ENCODE measurements around the gene BNC2.

DNA sequence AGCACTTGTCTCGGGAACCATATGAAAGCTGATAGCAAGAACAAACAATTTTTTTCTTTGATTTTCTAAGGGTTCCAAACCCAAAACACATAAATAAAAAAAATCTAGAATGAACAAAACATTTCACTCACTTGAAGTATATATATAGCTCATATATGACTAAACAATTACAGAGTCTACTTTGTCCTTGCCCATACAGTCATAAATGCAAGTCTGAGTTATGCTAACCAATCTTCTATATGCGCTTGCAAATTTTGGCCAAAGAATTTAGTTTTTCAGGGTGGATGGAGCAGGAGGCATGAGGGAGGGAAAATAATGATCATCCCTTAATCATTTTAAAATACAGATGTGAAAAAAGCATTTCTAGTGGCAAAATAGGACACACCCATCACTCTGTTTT is 370.1 kb downstream of the BNC2 start:
- TF ChIP-seq, protein P1, sequence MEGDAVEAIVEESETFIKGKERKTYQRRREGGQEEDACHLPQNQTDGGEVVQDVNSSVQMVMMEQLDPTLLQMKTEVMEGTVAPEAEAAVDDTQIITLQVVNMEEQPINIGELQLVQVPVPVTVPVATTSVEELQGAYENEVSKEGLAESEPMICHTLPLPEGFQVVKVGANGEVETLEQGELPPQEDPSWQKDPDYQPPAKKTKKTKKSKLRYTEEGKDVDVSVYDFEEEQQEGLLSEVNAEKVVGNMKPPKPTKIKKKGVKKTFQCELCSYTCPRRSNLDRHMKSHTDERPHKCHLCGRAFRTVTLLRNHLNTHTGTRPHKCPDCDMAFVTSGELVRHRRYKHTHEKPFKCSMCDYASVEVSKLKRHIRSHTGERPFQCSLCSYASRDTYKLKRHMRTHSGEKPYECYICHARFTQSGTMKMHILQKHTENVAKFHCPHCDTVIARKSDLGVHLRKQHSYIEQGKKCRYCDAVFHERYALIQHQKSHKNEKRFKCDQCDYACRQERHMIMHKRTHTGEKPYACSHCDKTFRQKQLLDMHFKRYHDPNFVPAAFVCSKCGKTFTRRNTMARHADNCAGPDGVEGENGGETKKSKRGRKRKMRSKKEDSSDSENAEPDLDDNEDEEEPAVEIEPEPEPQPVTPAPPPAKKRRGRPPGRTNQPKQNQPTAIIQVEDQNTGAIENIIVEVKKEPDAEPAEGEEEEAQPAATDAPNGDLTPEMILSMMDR (IDR thresholded peaks at IDR 0.05): no peak
- TF ChIP-seq POLR2A (IDR thresholded peaks at IDR 0.05) (no peak), EP300 (IDR thresholded peaks at IDR 0.05) (no peak), POLR2AphosphoS5 (IDR thresholded peaks at IDR 0.05) (no peak)
